MM.1S (cell line): ENCODE measurements around the gene GNAL.

Experiments used
- CTCF ChIP-seq: fragments of 300-600 bp; sonication (generic); IDR thresholded peaks from 2 replicates; pipeline ENCODE4 v1.5.1; 2016; ENCODE audit warnings: antibody characterized with exemption, low read length, mixed read lengths
- EZH2 ChIP-seq: fragments of 300-600 bp; sonication (generic); optimal IDR thresholded peaks from 2 replicates; pipeline ENCODE3; 2017; ENCODE audit warnings: low read depth, mild to moderate bottlenecking, antibody characterized with exemption, low read length, mixed read lengths
- EZH2phosphoT487 ChIP-seq: fragments of 300-600 bp; sonication (generic); IDR thresholded peaks from 2 replicates; pipeline ENCODE4 v1.6.1; 2018; ENCODE audit warnings: antibody characterized with exemption, low read length

DNA sequence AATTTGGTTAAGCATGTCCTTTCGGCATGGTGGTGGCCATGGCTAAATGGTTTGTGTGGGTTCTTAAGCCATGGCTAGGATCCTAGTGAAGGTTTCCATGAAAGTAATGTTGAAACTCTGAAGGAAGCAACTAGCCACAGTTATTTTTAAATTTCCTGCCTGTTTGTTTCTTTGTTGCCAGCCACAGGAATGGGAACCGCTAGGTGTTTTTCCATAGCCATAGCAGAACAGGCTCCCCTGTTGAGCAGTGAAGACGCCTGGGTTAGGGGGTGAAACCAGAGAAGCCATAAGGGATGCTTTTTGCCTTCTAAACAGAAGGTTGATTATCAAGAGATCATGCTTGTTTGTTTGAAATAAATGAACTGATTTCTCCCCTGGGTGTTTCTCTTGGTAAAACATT is 102.1 kb downstream of the GNAL start:
- TF ChIP-seq CTCF = no peak
- no peak for TF ChIP-seq EZH2
- no peak for TF ChIP-seq EZH2phosphoT487
